H9 (cell line): ENCODE results near the gene GINM1. TPM values are rescaled to one million over a fixed set of nuclear protein-coding genes. Genes with fewer than 3 reads are reported as not detected.

Source experiments
- DNase-seq: peaks from one replicate; pipeline ENCODE4 v3.0.0-alpha.2; 2017
- H2AFZ ChIP-seq: one replicate; pipeline ENCODE4 v1.6.1; 2013; ENCODE audit warnings: mild to moderate bottlenecking, low read length, control low read depth, moderate library complexity
- H2AK5ac ChIP-seq: 2 replicates; pipeline ENCODE4 v1.6.1; 2013; ENCODE audit warnings: low read length, control low read depth, mixed read lengths; ENCODE audit not compliant: insufficient read length
- H2BK120ac ChIP-seq: one replicate; pipeline ENCODE4 v1.6.1; 2013; ENCODE audit warnings: low read depth, mild to moderate bottlenecking, low read length, control low read depth, inconsistent platforms; ENCODE audit not compliant: poor library complexity, severe bottlenecking
- H2BK12ac ChIP-seq: 2 replicates; pipeline ENCODE4 v1.6.1; 2013; ENCODE audit warnings: low read length, control low read depth, mixed read lengths, low read depth; ENCODE audit not compliant: insufficient read length
- H2BK15ac ChIP-seq: 2 replicates; pipeline ENCODE4 v1.6.1; 2013; ENCODE audit warnings: low read depth, low read length, control low read depth
- H2BK20ac ChIP-seq: one replicate; pipeline ENCODE4 v1.6.1; 2013; ENCODE audit warnings: low read depth, mild to moderate bottlenecking, low read length, control low read depth, inconsistent platforms; ENCODE audit not compliant: poor library complexity, severe bottlenecking
- H2BK5ac ChIP-seq: 2 replicates; pipeline ENCODE4 v1.6.1; 2013; ENCODE audit warnings: low read length, control low read depth, mixed read lengths; ENCODE audit not compliant: insufficient read length
- H3K14ac ChIP-seq: 2 replicates; pipeline ENCODE4 v1.6.1; 2013; ENCODE audit warnings: low read length, control low read depth; ENCODE audit not compliant: insufficient read depth
- H3K18ac ChIP-seq: 2 replicates; pipeline ENCODE4 v1.6.1; 2013; ENCODE audit warnings: low read depth, mild to moderate bottlenecking, mixed read lengths, low read length, control low read depth; ENCODE audit not compliant: insufficient read length
- H3K23ac ChIP-seq: 2 replicates; pipeline ENCODE4 v1.6.1; 2013; ENCODE audit warnings: low read length, control low read depth, mixed read lengths, low read depth; ENCODE audit not compliant: insufficient read length
- H3K23me2 ChIP-seq: 2 replicates; pipeline ENCODE4 v1.6.1; 2013; ENCODE audit warnings: low read depth, mild to moderate bottlenecking, mixed read lengths, low read length, control low read depth; ENCODE audit not compliant: insufficient read length, poor library complexity, severe bottlenecking
- H3K27ac ChIP-seq: 2 replicates; pipeline ENCODE4 v1.5.1; 2013; ENCODE audit warnings: low read length, control low read depth, mixed read lengths, low read depth; ENCODE audit not compliant: insufficient read length
- H3K27me3 ChIP-seq: 2 replicates; pipeline ENCODE4 v1.6.1; 2013; ENCODE audit warnings: low read length, control low read depth, inconsistent platforms; ENCODE audit not compliant: insufficient read depth
- H3K4ac ChIP-seq: 2 replicates; pipeline ENCODE4 v1.6.1; 2013; ENCODE audit warnings: low read depth, mild to moderate bottlenecking, control low read depth, inconsistent platforms, low read length, moderate library complexity
- H3K4me1 ChIP-seq: 2 replicates; pipeline ENCODE4 v1.6.1; 2013; ENCODE audit warnings: low read length, control low read depth, inconsistent platforms; ENCODE audit not compliant: insufficient read depth
- H3K4me2 ChIP-seq: 2 replicates; pipeline ENCODE4 v1.6.1; 2013; ENCODE audit warnings: low read length, control low read depth, mixed read lengths; ENCODE audit not compliant: insufficient read length, insufficient read depth
- H3K56ac ChIP-seq: 2 replicates; pipeline ENCODE4 v1.6.1; 2013; ENCODE audit warnings: low read depth, mild to moderate bottlenecking, mixed read lengths, low read length, control low read depth; ENCODE audit not compliant: insufficient read length
- H3K79me1 ChIP-seq: 2 replicates; pipeline ENCODE4 v1.6.1; 2013; ENCODE audit warnings: low read depth, mild to moderate bottlenecking, moderate library complexity, low read length, control low read depth, inconsistent platforms; ENCODE audit not compliant: insufficient read depth, poor library complexity, severe bottlenecking
- H3K79me2 ChIP-seq: 2 replicates; pipeline ENCODE4 v1.6.1; 2013; ENCODE audit warnings: low read length, control low read depth, inconsistent platforms; ENCODE audit not compliant: insufficient read depth
- H3K9ac ChIP-seq: 2 replicates; pipeline ENCODE4 v1.6.1; 2013; ENCODE audit warnings: low read length, control low read depth, mixed read lengths; ENCODE audit not compliant: insufficient read length; ENCODE audit errors: extremely low read depth
- H3K9me3 ChIP-seq: one replicate; pipeline ENCODE4 v1.6.1; 2013; ENCODE audit warnings: low read depth, low read length, inconsistent platforms; ENCODE audit not compliant: control insufficient read depth
- H3T11ph ChIP-seq: one replicate; pipeline ENCODE4 v1.6.1; 2013; ENCODE audit warnings: mild to moderate bottlenecking, low read length, control low read depth, inconsistent platforms
- H4K20me1 ChIP-seq: one replicate; pipeline ENCODE4 v1.6.1; 2013; ENCODE audit not compliant: control insufficient read depth, insufficient read length, insufficient read depth
- H4K5ac ChIP-seq: 2 replicates; pipeline ENCODE4 v1.6.1; 2013; ENCODE audit warnings: low read depth, mild to moderate bottlenecking, mixed read lengths, low read length, control low read depth; ENCODE audit not compliant: insufficient read length
- H4K8ac ChIP-seq: replicated peaks from 2 replicates; pipeline ENCODE4 v1.6.1; 2013; ENCODE audit warnings: low read length, control low read depth, mixed read lengths, low read depth; ENCODE audit not compliant: insufficient read length
- H4K91ac ChIP-seq: 2 replicates; pipeline ENCODE4 v1.6.1; 2013; ENCODE audit warnings: low read depth, mild to moderate bottlenecking, moderate library complexity, mixed read lengths, low read length, control low read depth; ENCODE audit not compliant: insufficient read length
- H3K27ac Mint-ChIP-seq, 3 experiments: 2 replicates in 2 of 3; 3 replicates in 1 of 3; pipeline ENCODE4 v1.8.0; 2020 to 2021; ENCODE audit warnings: mixed read lengths in 3 of 3, mild to moderate bottlenecking in 1 of 3, moderate library complexity in 1 of 3
- H3K27me3 Mint-ChIP-seq: 2 replicates; pipeline ENCODE4 v1.8.0; 2021; ENCODE audit warnings: low read depth, mild to moderate bottlenecking, moderate library complexity, mixed read lengths
- H3K36me3 Mint-ChIP-seq, 3 experiments: 2 replicates in 2 of 3; 3 replicates in 1 of 3; pipeline ENCODE4 v1.8.0; 2020 to 2021; ENCODE audit warnings: low read depth in 3 of 3, mixed read lengths in 3 of 3; ENCODE audit not compliant: insufficient read depth in 1 of 3
- H3K4me1 Mint-ChIP-seq, 2 experiments: 2 replicates each; pipeline ENCODE4 v1.8.0; 2020; ENCODE audit warnings: mixed read lengths in 2 of 2
- H3K4me3 Mint-ChIP-seq, 2 experiments: 2 replicates in 1 of 2; 3 replicates in 1 of 2; pipeline ENCODE4 v1.8.0; 2020 to 2021; ENCODE audit warnings: mild to moderate bottlenecking in 2 of 2, mixed read lengths in 2 of 2, moderate library complexity in 1 of 2
- H3K9me3 Mint-ChIP-seq, 2 experiments: 2 replicates in 1 of 2; 3 replicates in 1 of 2; pipeline ENCODE4 v1.8.0; 2020; ENCODE audit warnings: mild to moderate bottlenecking in 2 of 2, mixed read lengths in 2 of 2, moderate library complexity in 1 of 2
- WGBS: extraction: QIAGEN DNeasy Blood & Tissue Kit; methylation state at CpG from one replicate; pipeline ENCODE4 v1.1.7; 2013; ENCODE audit warnings: missing lambda C conversion rate, low lambda C conversion rate, mixed read lengths; ENCODE audit not compliant: insufficient read length; ENCODE audit errors: extremely low coverage; 5-methylcytosine and 5-hydroxymethylcytosine counted together
- total RNA-seq: library from RNA; stranded (reverse); gene quantifications from 2 replicates; pipeline ENCODE4 v1.2.1, GENCODE V29; 2021
- TF ChIP-seq, protein P1 (sequence below): fragments of 200-600 bp; sonication (generic); conservative IDR thresholded peaks from 3 replicates; pipeline ENCODE4 v1.8.0; 2021; ENCODE audit warnings: antibody characterized with exemption, mild to moderate bottlenecking

GINM1 gene
- total RNA-seq, 1 experiment from 2014 or later = 24.5 TPM

DNA sequence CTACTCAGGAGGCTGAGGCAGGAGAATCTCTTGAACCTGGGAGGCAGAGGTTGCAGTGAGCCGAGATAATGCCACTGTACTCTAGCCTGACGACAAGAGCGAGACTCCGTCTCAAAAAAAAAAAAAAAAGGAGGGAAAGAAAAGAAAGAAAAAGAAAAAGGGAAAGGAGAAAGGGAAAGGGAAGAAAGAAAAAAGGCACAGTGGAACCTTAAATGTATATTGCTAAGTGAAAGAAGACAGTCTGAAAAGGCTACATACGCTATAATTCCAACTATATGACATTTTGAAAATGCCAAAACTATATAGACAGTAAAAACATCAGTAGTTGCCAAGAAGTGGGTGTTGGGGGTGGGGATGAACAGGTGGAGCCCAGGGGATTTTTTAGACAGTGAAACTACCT, 36.5 kb upstream of the GINM1 start:
- H3K18ac ChIP-seq = no peak overlapping the region
- TF ChIP-seq, protein P1, sequence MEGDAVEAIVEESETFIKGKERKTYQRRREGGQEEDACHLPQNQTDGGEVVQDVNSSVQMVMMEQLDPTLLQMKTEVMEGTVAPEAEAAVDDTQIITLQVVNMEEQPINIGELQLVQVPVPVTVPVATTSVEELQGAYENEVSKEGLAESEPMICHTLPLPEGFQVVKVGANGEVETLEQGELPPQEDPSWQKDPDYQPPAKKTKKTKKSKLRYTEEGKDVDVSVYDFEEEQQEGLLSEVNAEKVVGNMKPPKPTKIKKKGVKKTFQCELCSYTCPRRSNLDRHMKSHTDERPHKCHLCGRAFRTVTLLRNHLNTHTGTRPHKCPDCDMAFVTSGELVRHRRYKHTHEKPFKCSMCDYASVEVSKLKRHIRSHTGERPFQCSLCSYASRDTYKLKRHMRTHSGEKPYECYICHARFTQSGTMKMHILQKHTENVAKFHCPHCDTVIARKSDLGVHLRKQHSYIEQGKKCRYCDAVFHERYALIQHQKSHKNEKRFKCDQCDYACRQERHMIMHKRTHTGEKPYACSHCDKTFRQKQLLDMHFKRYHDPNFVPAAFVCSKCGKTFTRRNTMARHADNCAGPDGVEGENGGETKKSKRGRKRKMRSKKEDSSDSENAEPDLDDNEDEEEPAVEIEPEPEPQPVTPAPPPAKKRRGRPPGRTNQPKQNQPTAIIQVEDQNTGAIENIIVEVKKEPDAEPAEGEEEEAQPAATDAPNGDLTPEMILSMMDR = no peak
- H3K9ac ChIP-seq = no peak overlapping the region
- H3K4me2 ChIP-seq = no peak overlapping the region
- H4K91ac ChIP-seq = no peak overlapping the region
- H3K27ac ChIP-seq = no peak overlapping the region
- no peaks in the 10 kb centered on the region for H3K79me2 ChIP-seq
- no peak overlapping the region for H3K23ac ChIP-seq
- H4K20me1 ChIP-seq = no peaks in the 10 kb centered on the region
- no peak overlapping the region for H2BK20ac ChIP-seq
- H3K4me1 Mint-ChIP-seq = no peaks in the 10 kb centered on the region
- H3K9me3 Mint-ChIP-seq = no peaks in the 10 kb centered on the region
- WGBS = no CpG with 5 or more reads among the region's 5 CpGs
- no peak overlapping the region for H2BK5ac ChIP-seq
- no peak overlapping the region for H3K27ac Mint-ChIP-seq
- H3K14ac ChIP-seq = no peak overlapping the region
- H3K4me3 Mint-ChIP-seq = no peak overlapping the region
- H2AFZ ChIP-seq = no peak overlapping the region
- H3K79me1 ChIP-seq = no peaks in the 10 kb centered on the region
- H3K36me3 Mint-ChIP-seq = peaks cover 12 to 64% (median 59%) of the 10 kb centered on the region in 3 experiments
- no peak for DNase-seq
- H3K23me2 ChIP-seq = no peaks in the 10 kb centered on the region
- no peaks in the 10 kb centered on the region for H3K27me3 ChIP-seq
- H2BK12ac ChIP-seq = no peak overlapping the region
- no peak overlapping the region for H4K5ac ChIP-seq
- no peak overlapping the region for H2BK120ac ChIP-seq
- H3T11ph ChIP-seq = no peak overlapping the region
- H3K9me3 ChIP-seq = no peaks in the 10 kb centered on the region
- H3K4ac ChIP-seq = no peak overlapping the region
- no peaks in the 10 kb centered on the region for H3K27me3 Mint-ChIP-seq
- H4K8ac ChIP-seq = no peak overlapping the region
- H3K4me1 ChIP-seq = no peaks in the 10 kb centered on the region
- no peak overlapping the region for H2AK5ac ChIP-seq
- no peak overlapping the region for H2BK15ac ChIP-seq
- H3K56ac ChIP-seq = no peak overlapping the region
